ENCODE data around the gene PCGF1. TPM values are rescaled to one million over a fixed set of nuclear protein-coding genes. Genes with fewer than 3 reads are reported as not detected.
A peak's percentile ranks its signal among the peaks of the same experiment; 100 is the strongest.

The PCGF1 gene
- total and polyA plus RNA-seq, 2 of the 8 experiments (the other 6 are each of a cell fraction or from before 2014, with no cell fraction given) = 10.0 to 23.7 TPM

DNA sequence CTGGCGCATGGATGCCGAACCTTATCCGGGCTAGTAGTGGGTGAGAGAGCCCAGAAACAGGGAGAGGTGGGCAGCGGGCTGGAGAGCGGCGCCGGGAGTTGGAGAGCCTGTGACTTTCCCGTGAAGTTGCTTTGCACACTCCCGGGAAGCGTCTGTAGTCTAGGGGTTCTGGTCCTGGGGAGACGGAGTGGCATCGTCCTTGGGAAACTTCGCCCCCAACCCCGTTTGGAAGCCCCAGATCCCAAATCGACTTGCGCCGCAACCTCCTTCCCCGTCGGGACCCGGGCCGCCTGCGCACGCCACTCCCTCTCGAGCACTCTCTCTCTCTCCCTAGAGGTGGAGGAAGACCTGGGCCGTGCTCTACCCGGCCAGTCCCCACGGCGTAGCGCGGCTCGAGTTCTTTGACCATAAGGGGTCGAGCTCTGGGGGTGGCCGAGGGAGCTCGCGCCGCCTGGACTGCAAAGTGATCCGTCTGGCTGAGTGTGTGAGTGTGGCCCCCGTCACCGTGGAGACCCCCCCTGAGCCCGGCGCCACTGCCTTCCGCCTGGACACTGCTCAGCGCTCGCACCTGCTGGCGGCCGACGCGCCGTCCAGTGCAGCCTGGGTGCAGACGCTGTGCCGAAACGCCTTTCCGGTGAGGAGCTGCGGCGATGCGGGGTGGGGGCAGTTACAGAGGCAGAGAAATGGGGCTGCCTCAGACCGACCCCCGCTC lies 47.5 kb upstream of the PCGF1 start (continued):
- TF ChIP-seq SP2 (IDR thresholded peaks at IDR 0.05; ENCODE audit: low read length) = no peak
- TF ChIP-seq NANOG (IDR thresholded peaks at IDR 0.05; ENCODE audit: insufficient read depth, low read depth, low read length, poor library complexity, severe bottlenecking) = no peak
- TF ChIP-seq CBX8 (IDR thresholded peaks at IDR 0.05; ENCODE audit: borderline replicate concordance, low read depth, low read length) = no peak
- TF ChIP-seq EZH2 (IDR thresholded peaks at IDR 0.05; ENCODE audit: low read depth, low read length, severe bottlenecking) = no peak
- no peak for TF ChIP-seq POU5F1 (IDR thresholded peaks at IDR 0.05; ENCODE audit: low read depth, low read length)
- TF ChIP-seq SIN3A (conservative IDR thresholded peaks at IDR 0.05 in 1 of 2, IDR thresholded peaks at IDR 0.05 in 1 of 2; ENCODE audit: low read depth in 1 of 2, low read length in 2 of 2) = peak in 1 of 2 experiments; percentile 10; a peak in 1 of 4 replicates
- no peak for TF ChIP-seq CREB1 (IDR thresholded peaks at IDR 0.05)
- TF ChIP-seq SIRT6 (IDR thresholded peaks at IDR 0.05; ENCODE audit: low read length) = no peak
- TF ChIP-seq BRCA1 (IDR thresholded peaks at IDR 0.05; ENCODE audit: low read depth, low read length) = no peak
- TF ChIP-seq TAF1 (IDR thresholded peaks at IDR 0.05; ENCODE audit: low read depth, low read length) = peak; percentile 35
- TF ChIP-seq SP4 (IDR thresholded peaks at IDR 0.05; ENCODE audit: low read length) = no peak
- TF ChIP-seq RBBP5 (IDR thresholded peaks at IDR 0.05; ENCODE audit: borderline replicate concordance, low read depth, low read length) = no peak; the same call in 1 of the 2 replicates
- no peak for TF ChIP-seq EGR1 (IDR thresholded peaks at IDR 0.05; ENCODE audit: borderline replicate concordance, low read depth, low read length)
- no peak for TF ChIP-seq JUND (IDR thresholded peaks at IDR 0.05; ENCODE audit: low read length)
- no peak for TF ChIP-seq CEBPB (IDR thresholded peaks at IDR 0.05; ENCODE audit: low read depth, low read length)
- peak; percentile 60 for TF ChIP-seq CTBP2 (IDR thresholded peaks at IDR 0.05; ENCODE audit: borderline replicate concordance, insufficient read depth, insufficient read length, low read length)
- no peak for TF ChIP-seq SIX5 (IDR thresholded peaks at IDR 0.05; ENCODE audit: low read depth, low read length)
- no peak for TF ChIP-seq EP300 (IDR thresholded peaks at IDR 0.05; ENCODE audit: borderline replicate concordance in 1 of 2, low read depth in 2 of 2, low read length in 2 of 2)
- TF ChIP-seq RXRA (IDR thresholded peaks at IDR 0.05; ENCODE audit: insufficient read depth, low read depth, low read length) = no peak
- no peak for TF ChIP-seq MAFK (IDR thresholded peaks at IDR 0.05; ENCODE audit: low read depth, low read length)
- peak; percentile 34 for TF ChIP-seq SAP30 (IDR thresholded peaks at IDR 0.05; ENCODE audit: insufficient read depth, insufficient replicate concordance, low read length)
- peak; percentile 16 for TF ChIP-seq RNF2 (IDR thresholded peaks at IDR 0.05; ENCODE audit: borderline replicate concordance, low read depth, low read length, missing control alignments, poor library complexity, severe bottlenecking)
- no peak for TF ChIP-seq FOSL1 (IDR thresholded peaks at IDR 0.05; ENCODE audit: insufficient read depth, low read depth, low read length)
- no peak for TF ChIP-seq BCL11A (IDR thresholded peaks at IDR 0.05; ENCODE audit: low read depth in 2 of 2, low read length in 2 of 2)
- TF ChIP-seq KDM1A (IDR thresholded peaks at IDR 0.05; ENCODE audit: borderline replicate concordance, low read length) = no peak
